Dermis microvascular lymphatic vessel endothelial cell (primary cell): Measurements from ENCODE around the gene UNC13D. TPM values are rescaled to one million over a fixed set of nuclear protein-coding genes. Genes with fewer than 3 reads are reported as not detected.

Source experiments
- total RNA-seq: library from RNA; depleted of rRNA; stranded (reverse); fragments of >200 nt; gene quantifications from 2 replicates; pipeline ENCODE4 v1.2.1, GENCODE V29; 2014

The UNC13D gene
- total RNA-seq, 1 donor from 2014 or later = 2.8 TPM

Other genes starting within 250 kb of the UNC13D start
- gene SMIM5, start 211.0 kb downstream of the UNC13D start, total RNA-seq = under 0.01 TPM in 1 of 2 replicates, not detected in the other
- 11.2 and 11.5 TPM in 2 replicates for gene RECQL5, start 177.2 kb downstream of the UNC13D start, total RNA-seq
- 41.2 and 44.9 TPM in 2 replicates for gene SAP30BP, start 177.1 kb downstream of the UNC13D start, total RNA-seq
- 16.9 and 37.6 TPM in 2 replicates for gene ITGB4, start 122.9 kb downstream of the UNC13D start, total RNA-seq
- 85.7 and 96.2 TPM in 2 replicates for gene GALK1, start 79.2 kb downstream of the UNC13D start, total RNA-seq
- gene UNK, start 59.6 kb downstream of the UNC13D start, total RNA-seq = 6.3 and 13.1 TPM in 2 replicates
- gene WBP2, start 10.9 kb upstream of the UNC13D start, total RNA-seq = 22.3 and 33.9 TPM in 2 replicates
- 58.4 and 74.0 TPM in 2 replicates for gene TRIM47, start 34.2 kb upstream of the UNC13D start, total RNA-seq
- gene TRIM65, start 52.5 kb upstream of the UNC13D start, total RNA-seq = 23.0 and 31.9 TPM in 2 replicates
- gene MRPL38, start 60.5 kb upstream of the UNC13D start, total RNA-seq = 25.0 and 35.4 TPM in 2 replicates
- 3.5 and 3.9 TPM in 2 replicates for gene FBF1, start 96.6 kb upstream of the UNC13D start, total RNA-seq
- 39.3 and 51.2 TPM in 2 replicates for gene ACOX1, start 134.8 kb upstream of the UNC13D start, total RNA-seq
- 20.7 and 31.5 TPM in 2 replicates for gene TEN1, start 134.8 kb upstream of the UNC13D start, total RNA-seq
- 0.13 and 0.76 TPM in 2 replicates for gene CDK3, start 156.5 kb upstream of the UNC13D start, total RNA-seq
- gene EVPL, start 182.9 kb upstream of the UNC13D start, total RNA-seq = under 0.01 TPM in 1 of 2 replicates, not detected in the other
- gene SRP68, start 228.1 kb upstream of the UNC13D start, total RNA-seq = 22.6 and 28.7 TPM in 2 replicates
- under 0.01 TPM in 2 replicates for gene GALR2, start 230.4 kb upstream of the UNC13D start, total RNA-seq
- not detected in 2 replicates for gene ZACN, start 234.8 kb upstream of the UNC13D start, total RNA-seq